Panc1 (cell line): ENCODE data around the gene HCLS1. TPM values are rescaled to one million over a fixed set of nuclear protein-coding genes. Genes with fewer than 3 reads are reported as not detected.

Experiments used
- ATAC-seq: fragments of 200-7000 bp; cut with Tn5 transposase; 2 replicates; pipeline ENCODE4 v1.9.1; 2020; ENCODE audit warnings: mild to moderate bottlenecking, moderate library complexity
- BruUV-seq: library from RNA; stranded (reverse); fragments of 400-500 nt; replicated peaks from 2 replicates; lab custom pipeline; 2021; lab: Mats Ljungman, UMichigan
- CTCF ChIA-PET: fragments of 300-600 bp; sonication (Branson Sonifier 250); formaldehyde crosslinking; loops from one replicate; lab custom pipeline; 2022; ENCODE audit warnings: antibody characterized with exemption; lab: Charles Lee
- POLR2A ChIA-PET: fragments of 300-600 bp; sonication (Branson Sonifier 250); formaldehyde crosslinking; loops from one replicate; lab custom pipeline; 2022; ENCODE audit warnings: antibody characterized with exemption; lab: Charles Lee
- DNase-seq: peaks from one replicate; pipeline ENCODE4 v3.0.0-alpha.2; 2010; ENCODE audit warnings: low read depth, low spot score
- H3K27ac ChIP-seq: 2 replicates; pipeline ENCODE4 v1.5.1; 2011; ENCODE audit warnings: mild to moderate bottlenecking, low read length, inconsistent platforms
- H3K27me3 ChIP-seq: fragments of 200-500 bp; sonication (Bioruptor generic); 2 replicates; pipeline ENCODE4 v1.6.0; 2014; ENCODE audit warnings: low read length, inconsistent platforms; ENCODE audit not compliant: control insufficient read depth, insufficient read depth
- H3K36me3 ChIP-seq: fragments of 200-500 bp; sonication (Bioruptor generic); 2 replicates; pipeline ENCODE4 v1.5.1; 2014; ENCODE audit warnings: inconsistent platforms, mild to moderate bottlenecking, low read length, moderate library complexity; ENCODE audit not compliant: control insufficient read depth, insufficient read depth
- H3K4me1 ChIP-seq: 2 replicates; pipeline ENCODE4 v1.5.1; 2011; ENCODE audit warnings: inconsistent platforms, mild to moderate bottlenecking, low read length, moderate library complexity; ENCODE audit not compliant: control insufficient read depth, insufficient read depth
- H3K4me3 ChIP-seq, 2 experiments: 2 replicates each; pipeline ENCODE4 v1.5.1; 2011 to 2012; ENCODE audit warnings: low read depth in 2 of 2, low read length in 2 of 2, mild to moderate bottlenecking in 2 of 2, inconsistent platforms in 1 of 2, moderate library complexity in 1 of 2
- H3K9me3 ChIP-seq: fragments of 200-500 bp; sonication (Bioruptor generic); 2 replicates; pipeline ENCODE4 v1.5.1; 2014; ENCODE audit warnings: low read depth, mild to moderate bottlenecking, inconsistent platforms, low read length, moderate library complexity; ENCODE audit not compliant: control insufficient read depth, insufficient read depth
- POLR2AphosphoS5 ChIP-seq: IDR thresholded peaks from 2 replicates; pipeline ENCODE4 v1.6.1; 2012; ENCODE audit warnings: mild to moderate bottlenecking, low read depth, low read length, moderate library complexity
- SIN3A ChIP-seq: IDR thresholded peaks from 2 replicates; pipeline ENCODE4 v1.6.1; 2012; ENCODE audit warnings: low read depth, mild to moderate bottlenecking, low read length, moderate library complexity, borderline replicate concordance; ENCODE audit not compliant: insufficient read depth
- TCF7L2 ChIP-seq: IDR thresholded peaks from 2 replicates; pipeline ENCODE4 v1.6.1; 2011; ENCODE audit warnings: mild to moderate bottlenecking, low read depth, low read length, inconsistent platforms
- in situ Hi-C: cut with HindIII; loops from 2 replicates; pipeline ENCODE4 v1.10.0; 2016; ENCODE audit warnings: low sequenced_read_pairs, low pct_unique_long_range_greater_than_20kb
- intact Hi-C: fragments of 100-400 bp; cut with micrococcal nuclease; formaldehyde crosslinking; loops from one replicate; pipeline ENCODE4 v1.10.0; 2022; ENCODE audit not compliant: unreplicated experiment
- total RNA-seq: library from RNA; stranded (reverse); gene quantifications from one replicate; pipeline ENCODE4 v1.2.1, GENCODE V29; 2021; ENCODE audit not compliant: unreplicated experiment
- TF ChIP-seq, protein P1 (sequence below): fragments of 450-650 bp; IDR thresholded peaks from 2 replicates; pipeline ENCODE4 v1.5.1; 2017; ENCODE audit warnings: mild to moderate bottlenecking
- TF ChIP-seq, protein P2 (sequence below), 2 experiments: IDR thresholded peaks; 2 replicates each; pipeline ENCODE4 v1.6.1; 2011 to 2012; ENCODE audit warnings: low read depth in 2 of 2, control low read depth in 1 of 2, low read length in 1 of 2, mild to moderate bottlenecking in 1 of 2, moderate library complexity in 1 of 2; ENCODE audit not compliant: insufficient read depth in 1 of 2

Gene HCLS1
- total RNA-seq, 1 experiment from 2014 or later, result 0.85 TPM

GRCh38 chr3:121703973-121704372, 43.3 kb upstream of the HCLS1 start:
- CTCF ChIA-PET, result no interaction called here
- no peaks in the 10 kb centered on the region for H3K27me3 ChIP-seq
- ATAC-seq (no peak), DNase-seq (no peak)
- H3K4me3 ChIP-seq, result no peak overlapping the region
- intact Hi-C loops (no loop called here), in situ Hi-C loops (no loop called here)
- H3K4me1 ChIP-seq, result no peaks in the 10 kb centered on the region
- TF ChIP-seq SIN3A (no peak), TCF7L2 (no peak), POLR2AphosphoS5 (no peak)
- TF ChIP-seq, protein P1, sequence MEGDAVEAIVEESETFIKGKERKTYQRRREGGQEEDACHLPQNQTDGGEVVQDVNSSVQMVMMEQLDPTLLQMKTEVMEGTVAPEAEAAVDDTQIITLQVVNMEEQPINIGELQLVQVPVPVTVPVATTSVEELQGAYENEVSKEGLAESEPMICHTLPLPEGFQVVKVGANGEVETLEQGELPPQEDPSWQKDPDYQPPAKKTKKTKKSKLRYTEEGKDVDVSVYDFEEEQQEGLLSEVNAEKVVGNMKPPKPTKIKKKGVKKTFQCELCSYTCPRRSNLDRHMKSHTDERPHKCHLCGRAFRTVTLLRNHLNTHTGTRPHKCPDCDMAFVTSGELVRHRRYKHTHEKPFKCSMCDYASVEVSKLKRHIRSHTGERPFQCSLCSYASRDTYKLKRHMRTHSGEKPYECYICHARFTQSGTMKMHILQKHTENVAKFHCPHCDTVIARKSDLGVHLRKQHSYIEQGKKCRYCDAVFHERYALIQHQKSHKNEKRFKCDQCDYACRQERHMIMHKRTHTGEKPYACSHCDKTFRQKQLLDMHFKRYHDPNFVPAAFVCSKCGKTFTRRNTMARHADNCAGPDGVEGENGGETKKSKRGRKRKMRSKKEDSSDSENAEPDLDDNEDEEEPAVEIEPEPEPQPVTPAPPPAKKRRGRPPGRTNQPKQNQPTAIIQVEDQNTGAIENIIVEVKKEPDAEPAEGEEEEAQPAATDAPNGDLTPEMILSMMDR, result no peak
- TF ChIP-seq, protein P2, sequence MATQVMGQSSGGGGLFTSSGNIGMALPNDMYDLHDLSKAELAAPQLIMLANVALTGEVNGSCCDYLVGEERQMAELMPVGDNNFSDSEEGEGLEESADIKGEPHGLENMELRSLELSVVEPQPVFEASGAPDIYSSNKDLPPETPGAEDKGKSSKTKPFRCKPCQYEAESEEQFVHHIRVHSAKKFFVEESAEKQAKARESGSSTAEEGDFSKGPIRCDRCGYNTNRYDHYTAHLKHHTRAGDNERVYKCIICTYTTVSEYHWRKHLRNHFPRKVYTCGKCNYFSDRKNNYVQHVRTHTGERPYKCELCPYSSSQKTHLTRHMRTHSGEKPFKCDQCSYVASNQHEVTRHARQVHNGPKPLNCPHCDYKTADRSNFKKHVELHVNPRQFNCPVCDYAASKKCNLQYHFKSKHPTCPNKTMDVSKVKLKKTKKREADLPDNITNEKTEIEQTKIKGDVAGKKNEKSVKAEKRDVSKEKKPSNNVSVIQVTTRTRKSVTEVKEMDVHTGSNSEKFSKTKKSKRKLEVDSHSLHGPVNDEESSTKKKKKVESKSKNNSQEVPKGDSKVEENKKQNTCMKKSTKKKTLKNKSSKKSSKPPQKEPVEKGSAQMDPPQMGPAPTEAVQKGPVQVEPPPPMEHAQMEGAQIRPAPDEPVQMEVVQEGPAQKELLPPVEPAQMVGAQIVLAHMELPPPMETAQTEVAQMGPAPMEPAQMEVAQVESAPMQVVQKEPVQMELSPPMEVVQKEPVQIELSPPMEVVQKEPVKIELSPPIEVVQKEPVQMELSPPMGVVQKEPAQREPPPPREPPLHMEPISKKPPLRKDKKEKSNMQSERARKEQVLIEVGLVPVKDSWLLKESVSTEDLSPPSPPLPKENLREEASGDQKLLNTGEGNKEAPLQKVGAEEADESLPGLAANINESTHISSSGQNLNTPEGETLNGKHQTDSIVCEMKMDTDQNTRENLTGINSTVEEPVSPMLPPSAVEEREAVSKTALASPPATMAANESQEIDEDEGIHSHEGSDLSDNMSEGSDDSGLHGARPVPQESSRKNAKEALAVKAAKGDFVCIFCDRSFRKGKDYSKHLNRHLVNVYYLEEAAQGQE (IDR thresholded peaks at IDR 0.05; ENCODE audit: insufficient read depth in 1 of 2, low read depth in 2 of 2, low read length in 1 of 2), result no peak
- POLR2A ChIA-PET, result interaction anchor here (0.7 kb wide), 1 partner anchor 141 kb away, joined by 14 read pairs; no protein-coding TSS in a partner anchor
- no TSS peak for BruUV-seq
- H3K36me3 ChIP-seq, result no peaks in the 10 kb centered on the region
- H3K9me3 ChIP-seq, result no peaks in the 10 kb centered on the region
- H3K27ac ChIP-seq, result no peak overlapping the region

DNA sequence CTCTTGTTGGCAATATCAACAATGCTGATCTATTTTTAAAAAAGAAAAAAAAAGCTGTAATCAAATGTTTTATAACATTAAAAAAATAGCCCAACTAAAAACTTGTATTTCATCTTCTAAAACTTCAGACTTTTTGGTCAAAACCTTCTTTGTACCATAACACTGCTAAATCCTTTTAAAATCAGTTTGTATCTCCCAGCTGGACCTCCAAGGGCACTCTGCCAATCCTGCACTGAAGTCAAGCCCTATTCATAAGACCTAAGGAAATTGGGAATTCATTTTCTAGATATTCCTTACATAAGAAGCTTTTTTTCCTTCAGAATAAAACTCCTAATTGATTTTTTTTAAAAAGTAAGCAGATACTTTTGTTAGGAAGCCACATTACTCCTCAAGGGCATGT, 38.2 kb upstream of the HCLS1 start:
- in situ Hi-C loops, result no loop called here
- POLR2A ChIA-PET, result interaction anchor here (0.5 to 0.6 kb wide), 2 partner anchors 12 to 124 kb away, joined by 4 to 6 read pairs; no protein-coding TSS in a partner anchor
- 0 out of 2 replicates have a peak, but pooled peaks cover 4% of the 10 kb centered on the region for H3K36me3 ChIP-seq

More for the DNA sequence above, 38.2 kb upstream of the HCLS1 start:
- DNase-seq, result no peak
- Histone ChIP-seq H3K9me3 (no peaks in the 10 kb centered on the region), H3K27me3 (no peaks in the 10 kb centered on the region), H3K4me1 (no peaks in the 10 kb centered on the region), H3K27ac (no peak overlapping the region), H3K4me3 (no peak overlapping the region)
- TF ChIP-seq, protein P2 (IDR thresholded peaks at IDR 0.05; ENCODE audit: insufficient read depth in 1 of 2, low read depth in 2 of 2, low read length in 1 of 2), result no peak
- TF ChIP-seq POLR2AphosphoS5, result no peak
- TF ChIP-seq TCF7L2, result no peak
- TF ChIP-seq, protein P1, result no peak
- no peak for TF ChIP-seq SIN3A
- BruUV-seq, result no TSS peak
- intact Hi-C loops, result no loop called here
- CTCF ChIA-PET, result no interaction called here
- no peak for ATAC-seq
